Esophagus mucosa (tissue), 1 donor: ENCODE results near the gene GSX1. TPM values are rescaled to one million over a fixed set of nuclear protein-coding genes. Genes with fewer than 3 reads are reported as not detected.
"Not testable (repeated sequence)": the region's sequence is repeated elsewhere in the genome, so short reads cannot be mapped to it uniquely, and the experiment has no call there.

Experiments used
- ATAC-seq: fragments of 200-7000 bp; cut with Tn5 transposase; one replicate; pipeline ENCODE4 v1.9.1; 2020
- total RNA-seq: library from RNA; stranded (reverse); gene quantifications from one replicate; pipeline ENCODE4 v1.2.4, GENCODE V29; 2023
- donor health status: DM: yes; HTN: yes; CAD: no.

GSX1 gene
- total RNA-seq, 1 donor from 2014 or later: not detected

DNA sequence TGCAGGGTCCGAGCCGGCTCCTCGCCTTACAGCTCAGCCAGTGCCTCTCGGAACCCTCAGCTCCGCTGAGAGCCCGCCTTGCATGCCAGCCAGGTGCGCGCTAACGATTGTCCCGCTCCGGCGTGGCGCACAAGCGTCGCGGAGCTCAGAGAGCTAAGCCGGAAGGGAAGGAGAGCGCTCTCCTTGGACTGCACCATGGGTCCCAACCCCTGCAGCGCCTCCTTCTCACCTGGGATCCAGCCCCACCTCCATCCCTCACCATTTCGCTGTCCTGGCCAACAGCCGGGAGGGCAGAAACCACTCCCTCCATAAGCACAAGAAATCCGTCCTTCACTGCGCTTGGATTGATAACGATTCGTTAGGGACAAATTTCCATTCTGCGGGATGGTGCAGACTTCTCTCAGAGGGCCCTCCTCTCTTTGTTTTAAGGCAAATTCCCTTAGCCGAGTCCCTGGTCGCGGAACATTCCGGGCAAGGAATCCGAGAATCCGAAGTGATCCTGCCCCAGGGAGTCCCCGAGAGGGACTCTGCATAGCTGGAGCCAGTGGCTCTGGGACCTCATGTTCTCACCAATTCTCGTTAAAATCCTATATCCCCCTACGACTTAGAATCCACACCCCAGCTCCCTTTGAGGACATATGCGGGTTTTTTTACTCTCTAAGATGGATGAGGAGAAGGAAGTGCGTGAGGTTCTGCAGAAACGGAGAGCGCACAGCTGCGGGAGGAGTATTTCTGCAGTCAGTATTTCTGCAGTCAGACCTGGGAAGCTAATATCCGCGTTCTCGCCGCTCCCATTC is 2.8 kb downstream of the GSX1 start:
- no peak for ATAC-seq

DNA sequence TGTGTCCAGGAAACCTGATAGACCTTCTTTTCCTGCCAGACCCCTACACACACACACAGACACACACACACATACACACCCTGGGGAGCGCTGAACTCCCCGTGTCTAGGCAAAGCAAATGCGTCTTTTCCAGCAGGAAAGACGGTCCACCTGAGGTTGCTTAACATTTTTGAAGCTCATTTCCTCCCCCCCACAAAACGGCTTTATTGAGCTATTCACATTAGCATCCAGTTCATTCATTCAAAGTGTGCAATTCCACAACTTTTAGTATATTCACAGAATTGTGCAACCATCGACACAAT is 3.4 kb downstream of the GSX1 start:
- ATAC-seq: no peak

DNA sequence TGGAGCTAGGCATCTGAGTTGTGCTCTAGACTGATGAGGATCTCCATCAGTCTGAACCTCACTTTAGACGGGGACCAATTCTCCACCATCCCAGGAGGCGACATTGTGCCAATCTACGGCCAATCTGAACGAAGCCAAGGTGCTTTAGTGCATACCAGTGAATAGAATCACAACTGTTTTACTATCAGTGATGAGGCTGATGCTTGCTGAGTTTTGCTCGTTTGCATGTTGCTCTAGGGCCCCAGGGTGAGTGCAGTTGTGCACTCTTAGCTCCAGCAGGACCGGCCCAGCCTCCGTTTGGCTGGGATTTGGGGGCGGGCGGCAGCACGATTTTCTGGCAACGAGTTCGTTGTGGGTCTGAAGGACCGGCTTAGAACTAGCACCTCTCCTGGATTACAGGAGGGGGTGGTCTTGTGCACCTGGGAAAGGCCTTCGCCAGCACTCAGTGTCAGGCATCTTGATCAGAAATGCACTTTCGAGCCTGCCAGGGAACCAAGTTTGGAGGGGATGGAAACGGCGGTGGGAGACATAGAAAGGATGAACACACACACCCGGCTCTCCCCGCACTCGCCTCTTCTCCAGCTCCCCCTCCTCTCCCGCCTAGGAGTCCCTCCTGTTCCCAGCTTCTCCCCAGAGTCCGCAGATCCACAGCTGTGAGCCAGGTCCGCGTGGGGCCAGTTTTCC is 4.4 kb downstream of the GSX1 start:
- no peak for ATAC-seq

- ATAC-seq: no peak
Observed at GRCh38 chr13:27797228-27797624, 4.9 kb downstream of the GSX1 start.

DNA sequence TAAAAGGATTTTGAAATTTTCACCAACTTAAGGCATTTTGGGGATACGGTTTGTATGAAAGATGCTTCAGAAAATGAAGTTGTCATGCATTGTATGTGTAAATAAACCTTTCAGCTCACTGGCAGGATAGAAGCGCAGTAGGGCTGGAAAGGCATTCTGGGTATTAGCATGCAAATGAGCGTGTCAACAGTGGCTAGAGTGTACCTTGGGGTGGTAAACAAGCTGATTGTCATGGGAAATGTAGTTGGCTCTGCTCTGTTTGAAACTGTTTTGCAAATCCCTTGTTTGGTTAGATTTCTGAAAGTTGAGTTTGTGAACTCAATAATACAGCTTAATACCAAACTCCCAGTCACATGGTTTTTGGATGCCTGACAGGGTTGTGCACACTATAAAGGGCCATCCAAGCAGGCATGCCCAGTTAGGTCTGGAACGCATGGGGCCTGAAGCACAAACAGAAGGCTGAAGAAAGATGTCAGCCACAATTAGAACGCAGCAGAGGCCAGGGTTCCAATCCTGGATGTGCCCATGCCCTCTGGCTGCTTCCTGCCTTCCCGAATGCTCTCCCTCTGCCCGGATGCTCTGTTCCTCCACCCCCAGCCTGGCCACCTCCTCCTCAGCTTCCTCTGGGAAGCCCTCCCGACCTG is 14.6 kb downstream of the GSX1 start:
- no peak for ATAC-seq

- peak; percentile 67 for ATAC-seq
Observed at GRCh38 chr13:27808851-27809550, 16.7 kb downstream of the GSX1 start.

DNA sequence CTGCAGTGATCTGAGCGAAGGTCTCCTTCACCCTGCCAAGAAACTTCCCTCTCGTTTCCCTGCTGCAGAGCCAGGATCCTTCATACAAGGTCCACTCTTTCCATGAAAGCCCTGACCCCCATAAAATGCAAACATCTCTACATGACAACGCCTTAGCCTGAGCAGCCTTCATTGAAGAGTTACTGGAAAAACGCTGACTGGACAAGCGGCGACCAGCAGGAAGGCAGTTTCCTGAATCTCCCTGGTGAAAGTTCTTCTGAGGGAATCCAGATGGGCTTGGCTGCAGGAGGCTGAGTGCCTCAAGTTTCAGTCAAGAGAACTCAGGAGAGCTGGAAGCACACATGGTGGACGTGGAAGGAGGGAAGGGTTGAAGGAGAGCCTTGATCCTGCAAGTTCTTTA is 17.7 kb downstream of the GSX1 start:
- no peak for ATAC-seq

GRCh38 chr13:27810461-27810860 is 18.2 kb downstream of the GSX1 start:
- no peak for ATAC-seq

GRCh38 chr13:27813826-27814225 is 21.5 kb downstream of the GSX1 start:
- no peak for ATAC-seq

DNA sequence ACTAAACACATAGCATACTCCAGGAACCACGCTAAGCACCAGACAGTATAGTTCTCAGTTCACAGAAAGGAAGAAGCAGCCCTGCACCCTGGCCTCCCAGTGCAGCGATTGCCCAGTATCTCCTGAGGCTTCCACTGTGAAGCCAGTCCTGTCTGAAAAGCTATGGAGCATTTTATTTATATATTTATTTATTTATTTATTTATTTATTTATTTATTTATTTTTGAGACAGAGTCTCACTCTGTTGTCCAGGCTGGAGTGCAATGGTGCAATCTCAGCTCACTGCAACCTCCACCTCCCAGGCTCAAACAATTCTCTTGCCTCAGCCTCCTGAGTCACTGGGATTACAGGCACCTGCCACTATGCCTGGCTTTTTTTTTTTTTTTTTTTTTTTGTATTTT is 25.5 kb downstream of the GSX1 start:
- ATAC-seq: not testable (repeated sequence)

GRCh38 chr13:27820524-27821482 is 28.5 kb downstream of the GSX1 start:
- ATAC-seq: no peak

DNA sequence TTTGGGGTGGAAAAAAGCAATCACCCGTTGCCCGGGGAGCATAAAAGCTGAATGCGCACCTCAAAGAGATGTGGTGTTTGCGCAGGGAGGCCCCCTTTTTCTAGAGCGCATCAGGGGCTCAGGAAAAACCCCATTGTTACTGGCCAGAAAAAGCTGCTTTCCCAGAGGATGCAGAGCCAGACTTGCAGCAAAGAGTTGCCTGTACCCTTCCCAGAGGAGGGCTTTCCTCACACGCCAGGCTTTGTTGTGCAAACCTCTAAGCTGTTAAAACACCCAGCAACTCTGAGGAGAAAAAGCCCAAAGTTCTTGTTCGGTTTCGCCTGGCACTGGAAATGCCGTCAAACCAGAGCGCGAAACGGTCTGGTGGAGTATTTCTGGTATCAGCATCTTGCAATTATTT is 29.3 kb downstream of the GSX1 start:
- ATAC-seq: no peak

DNA sequence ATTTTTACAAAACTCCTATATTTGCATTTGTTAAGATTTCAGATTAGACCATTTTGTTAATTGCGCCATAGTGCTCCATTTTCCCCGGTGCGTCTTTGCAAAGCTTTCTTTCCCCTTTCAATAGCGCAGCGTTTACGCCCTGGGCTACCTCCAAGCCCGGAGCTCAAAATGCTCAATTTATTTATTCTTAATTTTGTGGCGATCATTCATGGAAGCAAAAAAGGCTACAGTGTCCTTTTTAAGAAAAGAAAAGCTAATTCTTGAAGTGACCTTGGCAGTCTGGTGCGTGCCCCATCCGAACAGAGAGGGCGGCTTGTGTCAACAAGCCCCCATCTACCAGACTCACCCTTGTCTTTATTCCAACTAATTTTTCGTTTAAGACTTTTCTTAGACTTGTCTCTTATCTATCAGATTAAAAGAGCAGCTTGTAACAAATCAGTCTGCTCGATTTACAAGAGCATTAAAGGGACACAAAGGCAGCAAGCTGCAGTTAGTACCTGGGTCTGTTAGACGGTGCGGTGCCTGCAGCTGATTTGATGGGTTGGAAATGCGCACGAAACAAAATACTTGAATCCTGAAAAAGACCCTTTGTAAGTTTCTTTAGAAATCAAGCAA is 30.1 kb downstream of the GSX1 start:
- ATAC-seq: no peak

DNA sequence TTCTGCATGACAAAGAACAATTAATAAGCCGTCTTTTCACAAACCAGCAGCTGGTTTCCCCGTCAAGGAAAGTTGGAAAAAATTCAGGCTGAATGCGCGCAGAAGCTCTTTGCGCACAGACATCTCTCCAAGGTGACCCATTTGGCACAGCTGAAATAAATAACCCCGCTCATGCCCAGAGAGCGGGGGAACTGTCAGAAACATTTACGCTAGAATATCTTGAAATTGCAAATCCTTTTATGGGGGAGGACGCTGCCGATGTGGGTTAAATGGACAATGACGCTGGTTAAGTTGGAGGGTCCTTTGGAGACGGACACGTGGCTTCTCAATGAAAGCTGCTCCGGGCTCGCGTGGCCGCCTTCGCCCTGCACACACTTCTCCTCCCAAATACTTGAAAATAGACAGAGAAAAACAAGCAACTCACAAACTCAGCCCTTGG is 30.6 kb downstream of the GSX1 start:
- ATAC-seq: no peak

- no peak for ATAC-seq
Observed at GRCh38 chr13:27824121-27824520, 31.8 kb downstream of the GSX1 start.

- no peak for ATAC-seq
Observed at GRCh38 chr13:27825072-27825471, 32.8 kb downstream of the GSX1 start.

- peak; percentile 92 for ATAC-seq
Observed at GRCh38 chr13:27826379-27827353, 34.4 kb downstream of the GSX1 start.

GRCh38 chr13:27827646-27828045 is 35.4 kb downstream of the GSX1 start:
- no peak for ATAC-seq

DNA sequence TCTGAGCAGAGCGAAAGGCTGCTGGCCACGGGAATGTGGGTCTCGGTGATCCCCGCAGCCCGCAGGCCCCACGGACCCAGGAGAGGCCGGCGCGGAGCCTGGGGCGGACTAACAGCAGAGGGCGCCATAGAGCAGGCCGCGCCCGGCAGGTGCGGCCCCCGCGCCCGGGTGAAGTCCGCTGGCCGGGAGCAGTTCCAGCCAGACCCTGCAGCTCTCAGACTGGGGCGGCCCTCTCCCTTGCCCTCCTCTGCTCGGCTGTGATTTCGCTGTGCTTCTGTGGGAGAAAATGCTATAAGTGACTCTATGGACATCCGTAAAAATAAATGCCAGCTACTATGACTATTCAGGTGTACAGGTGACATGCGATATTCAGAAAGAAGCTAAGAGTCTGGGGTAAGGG is 37.7 kb downstream of the GSX1 start:
- peak; percentile 71 for ATAC-seq

GRCh38 chr13:27833206-27833605 is 40.9 kb downstream of the GSX1 start:
- no peak for ATAC-seq
